GM18498 (cell line): ENCODE results near the gene ABRAXAS1.

Experiments used
- ATAC-seq: cut with Tn5 transposase; IDR thresholded peaks from one replicate; pipeline ENCODE4 v1.9.1; 2021; ENCODE audit warnings: mild to moderate bottlenecking, moderate library complexity; ENCODE audit not compliant: unreplicated experiment

Gene ABRAXAS1

DNA sequence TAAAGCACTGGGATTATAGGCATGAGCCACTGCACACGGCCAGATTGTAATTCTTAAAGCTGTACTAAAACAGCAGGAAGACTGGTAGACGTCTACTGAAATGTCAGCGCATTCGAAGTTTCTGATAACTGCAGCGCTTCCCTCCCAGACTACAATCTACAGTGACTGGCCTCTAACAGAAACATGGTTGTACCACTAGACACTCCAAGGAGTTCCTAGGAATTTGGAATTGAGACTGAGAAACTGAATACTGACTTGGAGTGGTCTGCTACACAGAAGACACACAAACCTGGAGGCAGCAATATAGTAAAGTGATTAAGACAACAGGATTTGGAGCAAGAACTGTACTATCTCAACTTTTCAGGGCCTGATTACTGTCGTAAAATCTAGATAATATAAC lies 30.2 kb downstream of the ABRAXAS1 start:
- no peak for ATAC-seq

DNA sequence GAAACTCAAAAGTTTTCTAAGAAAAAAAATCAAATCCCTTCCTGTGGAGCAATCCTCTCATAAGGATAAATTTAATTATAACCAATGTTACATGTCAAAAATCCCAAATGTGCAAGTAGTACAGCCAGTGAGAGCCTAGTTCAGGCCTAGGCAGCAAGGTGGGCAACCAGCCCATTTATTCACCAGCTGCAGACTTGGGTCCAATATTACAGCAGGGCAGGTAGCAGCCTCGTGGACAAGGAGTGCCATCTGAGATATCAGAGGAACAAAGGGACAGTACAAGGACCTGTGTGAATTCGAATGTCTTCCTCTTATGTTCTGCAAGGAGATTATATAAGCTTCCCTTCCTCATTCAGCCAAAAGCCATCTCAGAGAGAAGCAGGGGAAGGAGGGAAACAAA lies 35.9 kb downstream of the ABRAXAS1 start:
- ATAC-seq, result no peak

DNA sequence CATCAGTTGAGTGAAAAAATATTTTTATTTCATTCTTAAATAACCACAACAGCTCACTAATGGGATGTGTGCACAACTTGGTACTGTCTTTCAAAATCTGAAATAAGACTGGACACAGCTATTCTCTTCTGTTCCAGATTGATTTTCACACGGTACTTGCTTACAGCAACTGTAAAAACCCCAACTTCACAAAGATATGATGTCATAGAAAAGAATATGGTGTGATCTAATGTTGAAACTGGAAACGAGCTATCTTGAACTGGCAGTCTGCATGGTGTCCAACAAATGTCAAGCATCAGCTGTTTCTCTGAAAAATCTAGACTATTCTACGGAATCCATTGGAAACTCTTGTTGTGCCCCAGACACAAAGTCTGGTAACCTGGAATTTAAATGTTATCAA lies 44.0 kb downstream of the ABRAXAS1 start:
- no peak for ATAC-seq

DNA sequence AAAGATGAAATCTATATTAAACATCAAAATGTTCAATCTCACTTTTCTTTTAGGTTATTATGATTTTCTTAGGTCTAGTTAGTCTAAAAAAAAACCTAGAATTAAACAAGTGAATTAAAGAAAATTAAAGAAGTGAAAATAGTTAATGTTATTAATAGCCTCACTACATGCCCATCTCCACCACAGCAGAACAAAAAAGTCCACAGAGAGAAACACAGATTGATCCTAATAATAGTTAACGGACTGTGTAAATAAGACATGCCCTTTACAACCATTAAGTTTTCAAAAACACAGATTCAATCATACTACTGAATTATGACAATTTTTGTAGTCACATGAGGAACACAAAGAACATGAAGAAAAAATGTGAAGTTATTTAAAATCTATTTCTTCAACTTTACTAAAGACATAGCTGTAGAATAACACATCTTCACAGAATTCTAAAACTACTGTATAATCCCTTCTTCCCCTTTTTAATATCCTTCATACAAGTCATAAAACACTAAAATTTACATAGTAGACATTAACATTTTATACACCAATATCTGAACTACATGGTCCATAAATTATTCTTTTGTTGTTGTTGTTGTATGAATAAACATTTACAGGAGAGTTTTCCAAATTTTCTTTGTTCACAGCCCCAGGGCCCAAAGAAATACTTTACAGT lies 44.6 kb downstream of the ABRAXAS1 start:
- no peak for ATAC-seq

DNA sequence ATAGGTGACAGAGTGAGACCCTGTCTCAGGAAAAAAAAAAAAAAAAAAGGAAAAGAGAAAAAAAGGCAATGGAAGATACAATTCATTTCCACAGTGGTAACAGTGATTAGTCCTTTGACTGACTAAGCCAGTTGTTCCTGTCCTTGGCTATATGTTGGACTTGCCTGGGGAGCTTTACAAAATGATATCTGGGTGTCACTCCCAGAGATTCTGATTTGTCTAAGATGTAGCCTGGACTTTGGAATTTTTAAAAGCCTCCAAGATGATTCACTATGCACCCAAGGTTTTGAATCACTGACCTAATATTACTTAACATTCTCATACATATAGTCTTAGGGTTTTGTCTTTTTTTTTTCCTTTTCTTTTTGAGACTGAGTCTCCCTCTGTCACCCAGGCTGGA lies 46.2 kb downstream of the ABRAXAS1 start:
- ATAC-seq, result no peak

DNA sequence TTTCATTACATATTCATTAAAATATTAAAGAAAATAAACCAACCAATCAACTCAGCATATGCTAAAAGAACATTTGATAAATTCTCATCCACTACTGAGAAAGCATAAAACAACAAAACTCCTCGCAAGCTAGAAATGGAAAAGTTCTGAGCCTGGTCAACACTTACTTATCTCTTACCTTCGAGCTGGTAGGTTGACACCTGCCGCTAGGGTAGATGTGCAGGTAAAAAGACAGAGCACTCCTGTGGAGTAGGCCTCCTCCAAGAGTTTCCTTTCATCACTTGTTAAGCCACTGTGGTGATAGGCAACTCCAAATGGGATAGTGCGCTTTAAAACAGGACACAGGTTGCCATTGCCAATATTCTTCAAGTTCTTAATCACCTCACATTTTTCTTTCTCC lies 48.2 kb downstream of the ABRAXAS1 start:
- no peak for ATAC-seq

DNA sequence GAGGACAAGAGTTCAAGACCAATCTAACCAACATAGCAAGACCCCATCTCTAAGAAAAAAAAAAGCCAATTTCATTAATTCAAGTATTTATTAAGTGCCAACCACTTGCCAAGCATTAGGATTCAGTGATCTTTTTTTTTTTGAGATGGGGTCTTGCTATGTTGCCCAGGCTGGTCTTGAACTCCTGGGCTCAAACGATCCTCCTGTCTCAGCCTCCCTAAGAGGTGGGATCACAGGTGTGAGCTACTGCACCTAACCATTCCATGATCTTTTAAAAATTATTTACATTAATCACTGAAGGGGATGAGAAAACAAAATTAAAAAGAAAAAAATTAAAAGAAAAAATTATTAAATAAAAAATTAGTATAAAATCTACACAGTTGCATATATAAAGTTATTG lies 53.7 kb downstream of the ABRAXAS1 start:
- no peak for ATAC-seq

DNA sequence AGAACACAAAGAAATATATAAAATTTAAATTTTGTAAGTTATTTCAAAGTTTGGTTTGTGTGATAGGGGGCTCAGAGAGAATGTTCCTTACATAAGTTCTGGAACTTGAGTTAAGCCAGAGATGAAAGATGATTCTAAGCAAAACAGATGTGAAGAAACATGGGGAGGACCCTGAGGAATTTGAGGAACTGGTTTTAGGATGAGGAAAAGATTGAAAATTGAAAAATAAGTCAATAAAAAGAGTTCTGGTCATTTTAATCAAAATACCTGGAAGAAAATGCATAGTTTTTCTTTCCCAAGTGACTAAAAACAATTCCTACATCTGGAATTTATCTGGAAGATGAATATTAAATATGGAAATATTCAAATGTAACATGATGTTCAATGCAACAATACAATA lies 66.7 kb downstream of the ABRAXAS1 start:
- no peak for ATAC-seq

DNA sequence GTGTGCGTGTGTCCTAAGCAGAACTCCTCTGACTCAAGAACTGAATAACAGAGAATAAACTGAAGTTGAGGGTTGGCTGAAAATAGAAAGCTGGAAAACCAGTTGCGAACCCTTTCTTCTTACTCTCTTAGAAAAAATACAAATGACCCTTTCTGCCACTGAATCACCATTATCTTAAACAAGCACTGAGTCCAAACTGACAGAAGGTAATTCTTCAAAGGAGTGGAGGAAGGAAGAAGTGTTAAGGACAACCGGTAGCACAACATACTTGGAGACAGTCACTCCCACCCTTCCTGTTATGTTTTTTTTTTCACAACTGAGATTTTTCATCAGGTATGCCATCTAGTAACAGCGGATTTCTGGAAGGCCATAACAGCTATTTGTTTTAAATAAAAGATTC lies 67.3 kb downstream of the ABRAXAS1 start:
- no peak for ATAC-seq

DNA sequence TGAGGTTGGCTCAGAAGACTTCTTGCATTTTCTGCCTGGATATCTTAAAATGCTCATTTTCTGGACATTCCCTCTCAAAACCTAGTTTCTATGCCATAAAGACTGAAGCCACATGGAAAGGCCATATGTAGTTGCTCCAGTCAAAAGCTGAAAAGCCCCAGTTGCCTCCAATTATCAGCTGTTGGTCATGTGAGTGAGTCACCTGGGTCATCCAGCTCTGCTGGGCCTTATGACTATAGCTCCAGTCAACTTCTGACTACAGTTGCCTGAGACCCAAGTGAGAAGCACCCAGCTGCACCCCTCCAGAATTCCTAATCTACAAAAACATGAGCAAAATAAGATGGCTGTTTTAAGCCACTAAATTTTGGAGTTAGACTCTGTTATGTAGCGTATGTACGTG lies 71.2 kb downstream of the ABRAXAS1 start:
- no peak for ATAC-seq
